K562 (cell line): Measurements from ENCODE around the gene FSTL3. TPM values are rescaled to one million over a fixed set of nuclear protein-coding genes. Genes with fewer than 3 reads are reported as not detected.
A peak's percentile ranks its signal among the peaks of the same experiment; 100 is the strongest.
"Not testable (repeated sequence)": the region's sequence is repeated elsewhere in the genome, so short reads cannot be mapped to it uniquely, and the experiment has no call there.

Experiments
- ATAC-seq: fragments of 200-7000 bp; cut with Tn5 transposase; 3 replicates; pipeline ENCODE4 v1.9.1; 2020; ENCODE audit warnings: moderate library complexity
- BruUV-seq: library from RNA; stranded (reverse); fragments of 400-500 nt; replicated peaks from 2 replicates; lab custom pipeline; 2021; lab: Mats Ljungman, UMichigan
- CTCF ChIA-PET: fragments of 300-600 bp; formaldehyde crosslinking; extraction: SDS; loops from one replicate; lab custom pipeline; 2021; ENCODE audit warnings: low intra/inter-chr PET ratio; lab: Yijun Ruan, JAX
- POLR2A ChIA-PET: fragments of 300-600, 350-650 bp; sonication (Branson Sonifier 250); formaldehyde crosslinking; extraction: SDS; loops from one replicate; lab custom pipeline; 2021; ENCODE audit warnings: antibody characterized with exemption, inconsistent platforms; lab: Yijun Ruan, JAX
- DNase-seq, 4 experiments: peaks; one replicate each; pipeline versions ENCODE4 v3.0.0 to v3.0.0-alpha.2; 2011 to 2018; ENCODE audit warnings: low spot score in 3 of 4, mixed read lengths in 3 of 4; ENCODE audit errors: extremely low read depth in 1 of 4
- FAIRE-seq: peaks from 2 replicates; lab custom pipeline; 2011; peaks lifted over from hg19 to GRCh38; lab: Jason Lieb, UNC
- H2AFZ ChIP-seq: 2 replicates; pipeline ENCODE4 v1.6.0; 2011; ENCODE audit warnings: low read depth, low read length, control low read depth, inconsistent platforms
- H3K27ac ChIP-seq: fragments of 200-600 bp; 3 replicates; pipeline ENCODE4 v1.8.0; 2011; ENCODE audit warnings: low read depth, mild to moderate bottlenecking, control low read depth, inconsistent platforms, low read length, moderate library complexity, mixed read lengths; ENCODE audit errors: extremely low read depth
- H3K27me3 ChIP-seq, 2 experiments: fragments of 300-600 bp in 1 of 2; 2 replicates in 1 of 2; 3 replicates in 1 of 2; pipeline versions ENCODE4 v1.6.0 to v1.8.0; 2011; ENCODE audit warnings: inconsistent platforms in 2 of 2, low read length in 2 of 2, mild to moderate bottlenecking in 1 of 2, mixed read lengths in 1 of 2, moderate library complexity in 1 of 2; ENCODE audit not compliant: control insufficient read depth in 2 of 2, insufficient read depth in 2 of 2
- H3K36me3 ChIP-seq: fragments of 300-600 bp; 3 replicates; pipeline ENCODE4 v1.8.0; 2011; ENCODE audit warnings: mild to moderate bottlenecking, low read length, inconsistent platforms; ENCODE audit not compliant: control insufficient read depth, insufficient read depth
- H3K4me1 ChIP-seq, 2 experiments: fragments of 200-600 bp in 1 of 2; replicated peaks in 1 of 2; 2 replicates in 1 of 2; 3 replicates in 1 of 2; pipeline versions ENCODE4 v1.5.1 to v1.8.0; 2011; ENCODE audit warnings: inconsistent platforms in 2 of 2, low read length in 2 of 2, mild to moderate bottlenecking in 1 of 2, mixed read lengths in 1 of 2, moderate library complexity in 1 of 2; ENCODE audit not compliant: control insufficient read depth in 2 of 2, insufficient read depth in 2 of 2
- H3K4me2 ChIP-seq: 2 replicates; pipeline ENCODE4 v1.6.1; 2011; ENCODE audit warnings: low read length, control low read depth, inconsistent platforms, mixed read lengths; ENCODE audit not compliant: insufficient read depth
- H3K4me3 ChIP-seq: fragments of 200-600 bp; sonication (generic), shearing (Covaris generic); 2 replicates; pipeline ENCODE4 v1.5.1; 2016; ENCODE audit warnings: control low read depth, inconsistent platforms
- H3K79me2 ChIP-seq: fragments of 200-600 bp; 3 replicates; pipeline ENCODE4 v1.8.0; 2011; ENCODE audit warnings: low read length, inconsistent platforms; ENCODE audit not compliant: control insufficient read depth, insufficient read depth
- H3K9ac ChIP-seq, 2 experiments: 2 replicates each; pipeline versions ENCODE4 v1.6.0 to v1.6.1; 2011; ENCODE audit warnings: low read depth in 2 of 2, low read length in 2 of 2, control low read depth in 1 of 2, inconsistent platforms in 1 of 2, mild to moderate bottlenecking in 1 of 2, mixed read lengths in 1 of 2; ENCODE audit not compliant: insufficient read depth in 1 of 2
- H3K9me1 ChIP-seq: one replicate; pipeline ENCODE4 v1.6.0; 2011; ENCODE audit warnings: inconsistent platforms, mild to moderate bottlenecking, low read length, moderate library complexity; ENCODE audit not compliant: control insufficient read depth, insufficient read depth
- H3K9me3 ChIP-seq: replicated peaks from 2 replicates; pipeline ENCODE4 v1.5.1; 2011; ENCODE audit warnings: low read depth, low read length, inconsistent platforms; ENCODE audit not compliant: control insufficient read depth, insufficient read depth
- H4K20me1 ChIP-seq: replicated peaks from 2 replicates; pipeline ENCODE4 v1.6.1; 2011; ENCODE audit warnings: low read length, inconsistent platforms, mixed read lengths; ENCODE audit not compliant: control insufficient read depth, insufficient read depth
- BCOR ChIP-seq: fragments of 450-650 bp; IDR thresholded peaks from 2 replicates; pipeline ENCODE4 v1.6.1; 2016
- CEBPB ChIP-seq: fragments of 450-650 bp; IDR thresholded peaks from 2 replicates; pipeline ENCODE4 v1.6.1; 2016; ENCODE audit warnings: missing genetic modification characterization, missing compliant biosample characterization
- USF1 ChIP-seq: sonication (generic); formaldehyde crosslinking; IDR thresholded peaks from 2 replicates; pipeline ENCODE4 v1.9.0; 2022; ENCODE audit warnings: mild to moderate bottlenecking, missing genetic modification reagents
- ZBTB33 ChIP-seq: sonication (generic); formaldehyde crosslinking; IDR thresholded peaks from 2 replicates; pipeline ENCODE4 v1.8.1; 2023; ENCODE audit warnings: mild to moderate bottlenecking, missing genetic modification reagents
- ZNF121 ChIP-seq: sonication (generic); formaldehyde crosslinking; conservative IDR thresholded peaks from 2 replicates; pipeline ENCODE4 v1.8.0; 2022; ENCODE audit warnings: missing genetic modification reagents
- WGBS: fragments of 100-300 bp; shearing (Covaris generic); methylation state at CpG from one replicate; pipeline ENCODE4 v1.1.6; 2016; ENCODE audit warnings: low coverage, mixed read lengths; ENCODE audit not compliant: insufficient coverage; ENCODE audit errors: missing lambda C conversion rate; 5-methylcytosine and 5-hydroxymethylcytosine counted together
- in situ Hi-C: fragments of 300-500 bp; cut with MboI; formaldehyde crosslinking; loops from 4 replicates; pipeline ENCODE4 v1.15.0; 2018; ENCODE audit warnings: inconsistent platforms, mixed read lengths
- intact Hi-C: fragments of 100-400 bp; cut with micrococcal nuclease; formaldehyde crosslinking; loops from 2 replicates; pipeline ENCODE4 v1.14.2; 2022
- polyA plus RNA-seq, 8 experiments: library from polyadenylated mRNA; depleted of rRNA in 4 of 8; stranded (reverse) in 5 of 8; unstranded in 3 of 8; fragments of >200 nt; fragmentation: Nextera tagmentation in 2 of 8; fragmentation: Illumina TruSeq in 1 of 8; extraction: Ambion mirVana in 2 of 8; extraction: Trizol in 1 of 8; gene quantifications; 2 replicates each; pipeline versions ENCODE4 v1.2.1 to v1.2.3, GENCODE V29; 2011 to 2014; ENCODE audit warnings: inconsistent platforms in 1 of 8, missing spikeins in 1 of 8
- total RNA-seq, 7 experiments: library from RNA; depleted of rRNA in 6 of 7; stranded (reverse); fragments of >200 nt in 6 of 7; fragmentation: Illumina TruSeq in 2 of 7; extraction: Trizol in 2 of 7; gene quantifications; 2 replicates each; pipeline versions ENCODE4 v1.2.1 to v1.2.3, GENCODE V29; 2011 to 2021; ENCODE audit warnings: low replicate concordance in 1 of 7

The FSTL3 gene
- total and polyA plus RNA-seq, 9 of the 15 experiments (the other 6 are each of a cell fraction or from before 2014, with no cell fraction given) = 0.35 to 6.8 (median 4.2) TPM; not detected in 1

- ATAC-seq, H4K20me1 ChIP-seq, DNase-seq, H2AFZ ChIP-seq, in situ Hi-C loops, H3K27ac ChIP-seq, H3K9ac ChIP-seq, H3K4me3 ChIP-seq, H3K9me1 ChIP-seq, H3K36me3 ChIP-seq, H3K4me2 ChIP-seq, FAIRE-seq, H3K27me3 ChIP-seq, H3K9me3 ChIP-seq, CTCF ChIA-PET, intact Hi-C loops, BruUV-seq, H3K79me2 ChIP-seq: not testable (repeated sequence)
- 0 out of 2 replicates have a peak, but pooled peaks have one; percentile 4 for TF ChIP-seq BCOR
- peak; percentile 56 for TF ChIP-seq ZBTB33 (CRISPR knock-in tag)
- WGBS = 64% methylated on average over 6 of the region's 14 CpGs
- H3K4me1 ChIP-seq = peaks cover 15 to 38% of the 10 kb centered on the region in 2 experiments
- POLR2A ChIA-PET = interaction anchor here (0.6 kb wide), 1 partner anchor 205 kb away, joined by 4 read pairs; no protein-coding TSS in a partner anchor
These were observed 23.7 kb downstream of the FSTL3 start for GRCh38 chr19:699885-700284.

GRCh38 chr19:702847-703246, 26.7 kb downstream of the FSTL3 start:
- TF ChIP-seq CEBPB (tag) (peak; percentile 39; the same call in 1 of the 2 replicates), USF1 (CRISPR knock-in tag) (0 out of 2 replicates have a peak, but pooled peaks have one; percentile 25), ZNF121 (CRISPR knock-in tag) (peak; percentile 48; the same call in 1 of the 2 replicates)
- H3K36me3 ChIP-seq, DNase-seq, H3K27me3 ChIP-seq, BruUV-seq, H4K20me1 ChIP-seq, CTCF ChIA-PET, ATAC-seq, in situ Hi-C loops, FAIRE-seq, H3K79me2 ChIP-seq, H3K9me1 ChIP-seq, H3K9me3 ChIP-seq: not testable (repeated sequence)
- Histone ChIP-seq H3K9ac (peak overlapping the region; percentile 75 to 89; a peak in 3 of 4 replicates), H3K4me3 (peak overlapping the region; percentile 46), H3K27ac (peak overlapping the region; percentile 74), H3K4me1 (peaks cover 10 to 26% of the 10 kb centered on the region in 2 experiments), H3K4me2 (peak overlapping the region; percentile 87), H2AFZ (peak overlapping the region; percentile 73; the same call in 1 of the 2 replicates)
- POLR2A ChIA-PET = interaction anchor here (1.3 to 1.6 kb wide), 2 partner anchors 22 to 25 kb away, joined by 3 to 4 read pairs; no protein-coding TSS in a partner anchor
- WGBS = 66% methylated on average over 6 of the region's 6 CpGs
- intact Hi-C loops = loop anchor here (1.0 kb wide), 1 partner anchor 23 kb away; no protein-coding TSS in a partner anchor
